ENCODE measurements around the gene ITIH4.

Gene ITIH4

GRCh38 chr3:52830535-52831258 is at the start of gene ITIH4:
ITIH4 (minus strand) TSS chr3:52830672; CDS start chr3:52830642, 30 bp downstream.
- no peak for DNase-seq (ENCODE audit: low spot score)

DNA sequence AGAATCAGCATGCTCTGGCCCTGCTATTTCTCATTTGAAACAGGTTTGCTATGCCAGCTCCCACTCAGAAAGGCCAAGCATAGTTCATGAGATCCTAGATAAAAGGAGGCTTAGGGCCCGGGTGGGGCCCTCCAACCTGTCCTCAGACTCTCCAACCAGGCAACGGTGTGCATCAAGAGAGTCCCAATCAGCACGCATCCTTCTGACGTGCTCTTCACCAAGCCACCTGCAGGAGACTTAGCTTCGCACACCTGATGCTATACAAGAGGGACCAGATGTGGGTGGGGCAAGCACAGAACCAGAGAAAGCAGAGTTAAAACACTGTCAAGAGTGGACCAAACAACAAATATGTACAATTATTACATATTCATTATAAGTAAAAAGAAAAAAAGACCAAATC is 49.6 kb upstream of the ITIH4 start:
- no peak for DNase-seq (ENCODE audit: low spot score)

GRCh38 chr3:52879581-52879980 is 49.1 kb upstream of the ITIH4 start:
- no peak for DNase-seq (ENCODE audit: low spot score)

DNA sequence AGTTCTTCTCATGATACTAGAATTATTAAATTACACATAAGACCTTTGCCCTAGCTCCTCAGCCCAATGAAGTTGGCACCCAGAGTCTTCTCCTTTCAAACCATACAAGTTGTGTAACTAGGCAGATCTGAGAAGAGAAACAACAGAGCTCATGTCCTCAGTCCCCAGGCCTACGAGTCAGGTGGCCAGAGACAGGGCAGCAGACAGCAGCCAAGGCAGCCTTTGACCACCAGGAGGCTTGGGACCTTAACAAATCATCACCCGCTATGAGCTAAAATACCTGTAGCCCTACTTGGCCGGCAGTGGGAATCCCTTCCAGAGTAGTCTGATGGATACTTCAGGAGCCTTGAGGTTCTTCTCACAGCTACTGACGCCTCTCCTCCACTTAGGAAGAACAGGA is 48.6 kb upstream of the ITIH4 start:
- DNase-seq (ENCODE audit: low spot score), result no peak

GRCh38 chr3:52877085-52877484 is 46.6 kb upstream of the ITIH4 start:
- no peak for DNase-seq (ENCODE audit: low spot score)

DNA sequence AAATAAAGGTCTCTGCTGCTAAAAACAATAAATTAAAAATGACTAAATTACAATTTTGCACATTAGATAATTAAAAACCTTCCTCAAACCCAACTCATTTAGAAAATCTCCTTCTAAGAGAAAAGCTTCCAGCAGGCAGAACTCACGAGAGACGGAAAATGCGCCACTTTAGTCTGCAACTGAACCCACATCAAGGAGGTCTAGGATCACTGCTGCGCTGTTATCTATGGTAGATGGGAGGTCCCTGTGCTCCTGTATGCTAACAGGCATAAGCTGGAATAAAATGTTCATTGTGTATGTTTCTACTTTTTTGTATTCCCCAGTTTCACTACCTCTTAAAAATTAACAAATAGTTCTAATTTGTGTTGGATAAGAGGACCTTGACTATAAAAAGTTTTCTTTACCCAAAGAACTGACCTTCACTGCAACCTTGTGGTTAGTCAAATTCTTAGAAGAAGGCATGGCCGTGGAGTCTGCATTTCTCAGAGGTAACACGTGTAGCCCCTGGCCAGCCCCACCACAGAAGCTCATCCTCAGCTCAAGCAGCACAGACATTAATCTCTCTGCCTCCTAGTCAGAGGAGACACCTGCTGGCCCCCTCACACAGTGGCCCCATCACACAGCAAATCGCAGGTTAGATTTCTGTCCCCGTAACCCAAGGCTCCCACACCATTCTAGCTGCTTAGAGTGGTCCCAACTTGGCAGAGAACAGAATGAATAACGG is 44.6 kb upstream of the ITIH4 start:
- no peak for DNase-seq (ENCODE audit: low spot score)

DNA sequence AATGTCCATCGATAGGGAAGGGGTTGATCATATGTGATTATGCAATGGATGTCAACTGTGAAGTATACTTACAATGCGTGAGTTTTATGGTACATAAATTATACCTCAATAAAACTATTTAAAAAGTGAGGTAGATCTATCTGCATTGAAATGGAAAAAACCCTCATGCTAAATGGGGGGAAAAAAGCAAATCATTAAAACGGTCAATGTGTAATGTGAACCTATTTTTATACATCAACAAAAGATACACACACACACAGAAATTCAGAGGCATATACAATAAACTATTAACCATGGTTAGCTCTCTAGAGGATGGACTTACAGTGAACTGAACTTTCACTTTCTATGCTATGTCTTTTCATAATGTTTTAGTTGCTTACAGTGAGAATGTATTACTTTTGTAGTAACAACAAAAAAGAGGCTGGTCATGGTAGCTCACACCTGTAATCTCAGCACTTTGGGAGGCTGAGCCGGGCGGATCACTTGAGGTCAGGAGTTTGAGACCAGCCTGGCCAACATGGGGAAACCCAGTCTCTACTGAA is 43.8 kb upstream of the ITIH4 start:
- no peak for DNase-seq (ENCODE audit: low spot score)

- no peak for DNase-seq (ENCODE audit: low spot score)
Observed at GRCh38 chr3:52873433-52874159, 43.1 kb upstream of the ITIH4 start.

- DNase-seq (ENCODE audit: low spot score), result no peak
Observed at GRCh38 chr3:52872245-52872644, 41.8 kb upstream of the ITIH4 start.

GRCh38 chr3:52871761-52872160 is 41.3 kb upstream of the ITIH4 start:
- DNase-seq (ENCODE audit: low spot score), result no peak

DNA sequence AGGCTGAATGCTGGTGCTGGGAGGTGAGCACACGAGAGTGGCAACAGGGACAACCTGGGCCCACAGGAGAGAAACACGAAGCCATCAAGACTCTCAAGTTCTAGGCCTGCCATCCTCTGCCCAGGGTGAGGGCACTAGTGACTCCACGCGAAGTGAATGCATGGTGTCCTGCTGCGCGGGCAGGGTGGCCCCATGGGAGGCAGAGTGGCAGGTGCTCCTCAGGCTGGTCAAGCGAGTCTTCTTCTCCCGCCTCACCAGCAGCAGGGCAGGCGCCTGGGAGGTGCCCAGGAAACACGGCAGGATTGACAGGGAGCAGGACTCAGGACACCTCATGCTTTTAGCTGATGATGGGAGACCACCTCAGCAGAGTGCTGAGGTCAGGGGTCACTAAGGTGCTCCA is 40.0 kb upstream of the ITIH4 start:
- no peak for DNase-seq (ENCODE audit: low spot score)

- DNase-seq (ENCODE audit: low spot score), result no peak
Observed at GRCh38 chr3:52866427-52866826, 36.0 kb upstream of the ITIH4 start.

DNA sequence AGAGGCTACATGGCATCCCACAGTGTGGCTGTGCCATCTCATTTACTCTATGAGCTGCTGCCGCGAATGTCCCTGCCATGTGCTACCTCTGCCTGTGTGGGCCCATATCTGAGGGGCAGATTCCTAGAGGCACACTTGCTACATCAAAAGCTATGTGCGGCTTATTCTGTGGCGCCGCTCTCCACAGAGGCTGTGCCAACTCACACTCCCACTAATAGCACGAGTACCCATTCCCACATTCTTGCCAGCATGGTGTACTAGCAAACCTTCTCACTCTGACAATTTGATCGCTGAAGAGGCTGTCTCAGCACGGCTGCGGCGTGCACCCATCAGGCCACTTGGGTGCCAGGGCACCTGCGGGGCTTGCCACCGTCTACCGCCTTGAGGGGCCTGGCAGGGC is 35.5 kb upstream of the ITIH4 start:
- DNase-seq (ENCODE audit: low spot score), result no peak

DNA sequence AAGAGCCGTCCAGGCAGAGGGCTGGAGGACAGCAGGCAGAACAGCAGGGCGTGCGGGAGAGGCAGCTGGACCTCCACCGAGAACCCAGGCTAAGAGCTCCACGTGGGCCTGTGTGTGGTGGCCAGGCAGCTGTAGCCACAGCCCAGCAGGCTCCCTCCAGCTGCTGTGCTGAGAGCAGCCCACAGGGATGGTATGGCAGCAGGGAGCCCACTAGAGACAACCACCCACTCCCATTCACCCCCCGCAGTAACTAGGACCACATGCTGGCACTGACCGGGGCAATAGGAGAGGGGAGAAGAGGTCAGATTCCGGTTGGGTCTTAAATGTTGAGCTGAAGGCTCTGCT is 29.9 kb upstream of the ITIH4 start:
- no peak for DNase-seq (ENCODE audit: low spot score)

DNA sequence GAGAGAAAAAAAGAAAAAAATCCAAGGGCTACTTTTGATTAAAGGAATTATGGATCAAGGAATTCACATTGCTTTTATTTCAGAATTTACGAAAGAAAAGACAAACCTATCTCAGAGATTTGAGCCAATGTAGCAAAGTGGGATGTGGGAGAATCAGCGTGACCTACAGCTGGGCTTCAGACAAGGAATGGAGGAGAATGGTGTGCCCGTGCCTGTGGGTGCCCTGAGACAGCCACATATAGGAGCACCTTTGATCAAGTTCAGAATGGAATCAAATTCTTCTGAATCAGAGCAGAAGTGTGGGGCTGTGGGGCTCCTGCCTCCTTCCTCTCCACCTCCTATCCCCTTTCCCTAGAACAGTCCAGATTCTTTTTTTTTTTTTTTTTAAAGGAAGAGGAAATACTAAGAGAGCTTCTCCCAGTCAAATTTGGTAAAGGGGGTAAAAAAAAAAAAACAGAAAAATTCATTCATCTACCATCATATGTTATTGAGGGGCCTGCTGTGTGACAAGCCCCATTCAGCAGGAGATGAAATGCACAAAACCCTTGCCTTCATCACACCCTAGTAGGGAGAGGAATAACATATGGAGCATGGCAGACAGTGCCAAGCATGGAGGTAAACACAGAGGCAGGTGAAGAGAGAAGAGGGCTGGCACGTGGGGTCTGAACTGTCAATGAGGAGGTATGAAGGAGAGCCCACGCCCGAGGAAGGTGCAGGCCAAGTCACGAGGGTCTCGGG is 29.4 kb upstream of the ITIH4 start:
- no peak for DNase-seq (ENCODE audit: low spot score)

- no peak for DNase-seq (ENCODE audit: low spot score)
Observed at GRCh38 chr3:52857864-52858263, 27.4 kb upstream of the ITIH4 start.

DNA sequence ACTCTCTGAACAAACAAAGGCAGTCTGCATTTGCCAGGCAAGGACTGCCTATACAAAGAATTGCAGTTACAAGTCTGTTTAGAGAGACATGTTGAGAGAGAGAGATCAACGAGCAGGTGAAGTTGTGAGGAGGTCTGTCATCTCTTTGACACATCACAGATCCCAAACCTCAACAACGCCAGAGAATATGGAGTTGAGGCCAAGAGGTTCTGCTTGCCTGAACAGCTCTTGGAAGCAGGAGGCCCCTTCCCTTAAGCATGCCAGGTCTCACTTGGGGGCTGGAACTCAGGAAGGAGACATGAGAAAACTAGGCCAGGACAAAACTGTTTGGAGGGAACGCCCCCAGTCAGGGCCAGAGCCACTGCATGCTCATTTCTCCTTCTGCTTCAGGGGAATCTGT is 26.7 kb upstream of the ITIH4 start:
- no peak for DNase-seq (ENCODE audit: low spot score)

GRCh38 chr3:52856666-52857065 is 26.2 kb upstream of the ITIH4 start:
- DNase-seq (ENCODE audit: low spot score), result no peak

GRCh38 chr3:52854013-52854412 is 23.5 kb upstream of the ITIH4 start:
- no peak for DNase-seq (ENCODE audit: low spot score)

- DNase-seq (ENCODE audit: low spot score), result no peak
Observed at GRCh38 chr3:52852419-52852818, 21.9 kb upstream of the ITIH4 start.

- DNase-seq (ENCODE audit: low spot score), result peak; percentile 67
Observed at GRCh38 chr3:52851348-52851747, 20.9 kb upstream of the ITIH4 start.

DNA sequence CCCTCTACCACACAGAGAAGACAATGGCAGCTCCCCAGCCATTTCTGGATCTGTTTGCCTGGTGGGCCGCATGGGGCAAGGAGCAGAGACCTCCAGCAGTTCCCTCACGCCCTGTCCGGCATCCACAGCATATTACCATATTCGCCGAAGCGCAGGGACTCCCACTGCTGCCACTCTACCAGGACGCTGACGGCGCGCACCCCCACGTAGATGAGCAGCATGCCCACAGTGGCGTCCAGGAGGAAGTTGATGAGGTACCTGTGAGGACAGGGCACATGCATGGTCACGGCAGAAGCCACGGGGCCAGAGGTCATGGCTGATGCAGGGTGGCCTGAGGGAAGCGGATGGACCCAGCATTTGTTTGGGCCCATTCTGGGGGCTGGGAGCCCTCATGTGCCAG is 19.2 kb upstream of the ITIH4 start:
- DNase-seq (ENCODE audit: low spot score), result no peak

All from GM03348 (cell line).